GM12872 (cell line): ENCODE measurements around the gene ABTB2.

Experiments used
- CTCF ChIP-seq: IDR thresholded peaks from 3 replicates; pipeline ENCODE4 v1.5.1; 2011; ENCODE audit warnings: low read depth, mild to moderate bottlenecking, low read length, moderate library complexity; ENCODE audit not compliant: insufficient read depth

The ABTB2 gene

GRCh38 chr11:34268906-34269430, 88.8 kb downstream of the ABTB2 start:
- TF ChIP-seq CTCF: no peak

- no peak for TF ChIP-seq CTCF
These were observed 90.4 kb downstream of the ABTB2 start for GRCh38 chr11:34267417-34267816.

- TF ChIP-seq CTCF: no peak
These were observed 90.8 kb downstream of the ABTB2 start for GRCh38 chr11:34267013-34267412.

GRCh38 chr11:34266090-34266912, 91.5 kb downstream of the ABTB2 start:
- TF ChIP-seq CTCF: no peak

GRCh38 chr11:34264303-34265110, 93.3 kb downstream of the ABTB2 start:
- no peak for TF ChIP-seq CTCF

GRCh38 chr11:34263441-34264091, 94.2 kb downstream of the ABTB2 start:
- TF ChIP-seq CTCF: no peak
